ENCODE data around the gene TRABD2B.
"Not testable (repeated sequence)": the region's sequence is repeated elsewhere in the genome, so short reads cannot be mapped to it uniquely, and the experiment has no call there.

Gene TRABD2B

GRCh38 chr1:47963568-47964358 is 33.4 kb downstream of the TRABD2B start:
- DNase-seq: no peak

- DNase-seq: no peak
These were observed 34.3 kb downstream of the TRABD2B start for GRCh38 chr1:47962750-47963492.

DNA sequence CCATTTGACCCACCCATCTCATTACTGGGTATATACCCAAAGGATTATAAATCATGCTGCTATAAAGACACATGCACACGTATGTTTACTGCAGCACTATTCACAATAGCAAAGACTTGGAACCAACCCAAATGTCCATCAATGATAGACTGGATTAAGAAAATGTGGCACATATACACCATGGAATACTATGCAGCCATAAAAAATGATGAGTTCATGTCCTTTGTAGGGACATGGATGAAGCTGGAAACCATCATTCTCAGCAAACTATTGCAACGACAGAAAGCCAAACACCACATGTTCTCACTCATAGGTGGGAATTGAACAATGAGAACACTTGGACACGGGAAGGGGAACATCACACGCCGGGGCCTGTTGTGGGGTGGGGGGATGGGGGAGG is 35.4 kb downstream of the TRABD2B start:
- not testable (repeated sequence) for DNase-seq

DNA sequence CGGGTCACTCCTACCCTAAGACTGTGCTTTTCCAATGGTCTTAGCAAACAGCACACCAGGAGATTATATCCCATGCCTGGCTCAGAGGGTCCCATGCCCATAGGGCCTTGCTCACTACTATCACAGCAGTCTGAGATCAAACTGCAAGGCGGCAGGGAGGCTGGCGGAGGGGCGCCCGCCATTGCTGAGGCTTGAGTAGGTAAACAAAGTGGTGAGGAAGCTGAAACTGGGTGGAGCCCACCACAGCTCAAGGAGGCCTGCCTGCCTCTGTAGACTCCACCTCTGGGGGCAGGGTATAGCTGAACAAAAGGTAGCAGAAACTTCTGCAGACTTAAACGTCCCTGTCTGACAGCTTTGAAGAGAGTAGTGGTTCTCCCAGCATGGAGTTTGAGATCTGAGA is 40.7 kb downstream of the TRABD2B start:
- DNase-seq: not testable (repeated sequence)

DNA sequence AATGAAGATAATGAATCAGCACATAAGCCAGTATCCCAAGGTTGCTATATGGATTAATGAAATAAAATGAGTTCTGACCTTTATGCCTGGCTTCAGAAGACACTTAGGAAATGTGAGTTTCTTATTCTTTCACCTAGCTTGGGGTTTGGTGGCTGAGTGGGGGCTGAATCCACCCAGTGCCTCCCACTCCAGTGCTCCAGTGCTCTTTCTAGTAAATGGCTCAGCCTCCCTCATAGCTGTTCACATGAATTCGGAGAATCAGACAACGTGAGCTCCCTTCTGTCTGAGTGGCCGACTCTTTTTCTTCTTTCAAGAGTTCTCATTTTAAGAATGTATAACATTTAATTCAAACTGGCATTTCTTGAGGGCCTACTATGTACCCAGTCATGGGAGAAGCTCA is 43.5 kb downstream of the TRABD2B start:
- DNase-seq: no peak

GRCh38 chr1:47951545-47952235 is 45.5 kb downstream of the TRABD2B start:
- no peak for DNase-seq

DNA sequence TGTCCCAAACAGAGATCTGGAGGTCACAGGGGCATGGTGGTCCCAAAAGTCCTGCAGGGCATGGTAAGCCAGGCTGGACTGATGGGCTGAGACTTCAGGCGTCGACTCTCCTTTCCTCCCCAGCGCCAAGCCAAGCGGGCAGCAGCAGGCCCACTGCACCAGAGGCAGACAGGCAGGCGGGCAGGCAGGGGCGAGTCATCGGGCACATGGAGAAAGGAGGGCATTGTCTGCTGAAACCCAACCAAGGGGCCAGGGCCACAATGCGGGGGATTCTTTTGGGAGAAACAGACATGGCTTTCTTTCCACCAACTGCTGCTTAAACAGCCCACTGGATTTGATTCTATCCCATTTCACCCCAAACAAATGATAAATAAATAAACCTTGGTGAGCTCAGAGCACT is 46.2 kb downstream of the TRABD2B start:
- no peak for DNase-seq

- no peak for DNase-seq
These were observed 46.7 kb downstream of the TRABD2B start for GRCh38 chr1:47950471-47950870.

DNA sequence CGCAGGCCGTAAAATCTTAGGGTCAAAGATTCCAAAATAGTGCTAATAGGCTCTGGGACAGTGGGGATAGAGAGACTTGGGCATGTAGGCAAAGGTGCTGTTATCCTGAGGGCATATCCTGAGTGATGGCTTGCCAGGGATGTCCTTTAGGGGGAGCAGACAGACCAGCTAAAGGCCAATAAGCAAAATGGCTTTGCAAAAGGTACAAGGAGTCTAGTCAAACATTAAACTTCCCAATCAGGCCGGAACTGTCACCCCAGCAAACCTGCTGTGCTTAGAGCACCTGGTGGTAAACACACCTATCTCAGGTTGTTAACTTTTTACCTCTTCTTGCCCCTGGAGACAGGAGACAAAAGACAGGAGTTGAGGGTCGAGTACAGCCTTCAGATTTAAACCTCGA is 49.1 kb downstream of the TRABD2B start:
- DNase-seq: no peak

- DNase-seq: no peak
These were observed 49.7 kb downstream of the TRABD2B start for GRCh38 chr1:47947531-47947930.

DNA sequence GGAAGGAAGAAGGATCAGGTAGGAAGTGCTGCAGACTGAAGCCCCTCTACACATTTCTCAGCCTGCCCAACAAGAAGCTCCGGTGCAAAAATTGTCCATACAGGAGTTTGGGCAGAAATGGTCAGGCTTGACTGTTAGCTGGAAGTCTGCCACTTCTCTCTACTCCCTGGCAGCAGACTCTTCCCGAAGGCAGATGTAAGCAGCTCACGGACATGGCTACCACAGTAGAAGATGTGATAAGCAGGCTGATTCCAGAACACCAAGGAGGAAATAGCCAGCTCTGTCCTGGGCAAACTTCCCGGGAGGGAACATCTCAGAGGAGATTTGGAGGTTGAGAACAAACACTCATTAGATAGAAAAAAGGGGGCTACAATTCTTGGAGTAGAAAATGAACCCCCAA is 52.6 kb downstream of the TRABD2B start:
- no peak for DNase-seq

- DNase-seq: no peak
These were observed 55.0 kb downstream of the TRABD2B start for GRCh38 chr1:47942240-47942629.

GRCh38 chr1:47941609-47942239 is 55.5 kb downstream of the TRABD2B start:
- DNase-seq: no peak

DNA sequence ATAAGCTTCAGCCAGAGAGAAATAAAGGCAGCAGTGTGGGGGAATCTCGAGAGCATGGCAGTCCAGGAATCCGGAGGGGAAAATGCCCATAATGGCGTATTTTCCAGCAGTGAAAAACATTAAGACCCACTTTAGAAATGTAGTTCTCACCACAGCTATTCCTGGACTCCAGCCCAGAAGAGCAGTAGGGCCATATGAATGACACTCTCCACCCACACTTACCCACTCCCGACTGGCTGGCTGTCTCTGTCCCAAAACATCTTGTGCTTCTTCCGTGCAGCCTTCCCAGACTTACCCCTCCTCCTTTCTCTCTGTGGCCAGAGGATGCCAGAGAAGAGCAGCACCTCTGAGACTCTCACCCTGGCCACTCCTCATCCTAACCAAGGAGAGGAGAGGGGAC is 56.4 kb downstream of the TRABD2B start:
- DNase-seq: no peak

DNA sequence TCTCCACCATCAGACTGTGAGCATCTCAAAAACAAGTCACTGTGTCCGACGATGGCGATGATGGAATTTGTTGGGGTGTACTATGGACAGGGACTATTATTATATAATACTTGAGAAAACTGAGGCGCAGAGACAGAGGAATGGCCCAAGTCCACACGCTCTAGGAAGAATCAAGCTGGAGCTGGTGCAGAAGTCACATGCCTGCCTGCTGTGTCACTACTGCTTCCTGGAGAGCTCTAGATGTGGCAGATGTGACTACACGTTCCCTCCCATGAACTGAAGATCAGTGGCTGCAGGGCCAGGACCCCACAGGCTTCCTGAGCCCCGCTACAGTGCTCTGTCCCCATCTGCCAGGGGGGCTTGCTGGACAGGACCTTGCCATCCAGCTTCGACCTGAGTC is 56.9 kb downstream of the TRABD2B start:
- no peak for DNase-seq

DNA sequence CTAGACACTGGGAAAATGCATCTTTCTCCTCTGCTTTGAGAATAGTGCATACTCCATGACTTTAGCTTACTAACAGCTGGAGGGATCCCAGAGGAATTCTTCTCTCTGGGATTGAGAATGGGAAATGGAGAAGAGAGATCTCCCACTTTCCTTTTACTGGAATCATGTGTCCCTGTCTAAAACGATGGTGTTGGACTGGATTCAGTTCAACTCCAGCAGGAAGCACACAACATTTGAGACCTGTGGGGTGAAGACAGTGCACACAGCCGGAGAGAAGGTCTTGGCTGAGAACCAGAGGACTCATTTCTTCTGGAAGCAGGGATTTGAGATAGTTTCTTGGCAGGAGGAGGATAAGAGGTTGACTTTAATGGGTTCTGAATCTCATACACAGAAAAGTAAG is 58.7 kb downstream of the TRABD2B start:
- no peak for DNase-seq

DNA sequence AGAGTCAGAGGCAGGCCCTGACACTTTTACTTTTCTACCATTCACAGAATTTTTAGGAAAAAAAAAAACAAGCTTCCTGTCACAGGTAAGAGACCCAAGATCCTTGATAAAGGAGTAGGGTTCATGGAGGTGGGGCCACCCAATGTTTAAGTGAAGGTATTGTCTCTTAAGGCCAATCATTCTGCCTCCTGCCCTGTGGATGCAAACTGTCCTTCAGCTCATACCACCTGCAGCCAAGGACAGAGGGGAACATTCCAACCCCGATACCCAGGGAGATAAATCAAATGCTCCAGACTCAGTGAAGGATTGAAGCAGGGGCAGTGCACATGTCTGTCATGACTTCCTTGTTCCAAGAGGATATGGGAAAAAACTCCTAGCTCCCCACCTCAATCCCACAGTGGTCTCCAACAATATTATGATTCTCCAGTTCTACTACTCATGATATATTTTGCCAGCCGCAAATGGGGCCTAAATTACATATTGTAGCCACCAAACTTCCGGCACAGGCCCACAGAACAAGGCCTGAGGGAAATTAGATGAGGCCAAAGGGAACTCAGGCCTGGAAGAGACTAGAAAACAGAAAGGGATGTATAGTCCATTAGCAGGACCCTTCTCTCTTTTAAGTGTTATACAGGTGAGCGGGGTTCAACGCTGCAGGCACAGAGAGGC is 59.5 kb downstream of the TRABD2B start:
- no peak for DNase-seq

GRCh38 chr1:47936916-47937551 is 60.2 kb downstream of the TRABD2B start:
- no peak for DNase-seq

- DNase-seq: no peak
These were observed 61.3 kb downstream of the TRABD2B start for GRCh38 chr1:47935856-47936255.

DNA sequence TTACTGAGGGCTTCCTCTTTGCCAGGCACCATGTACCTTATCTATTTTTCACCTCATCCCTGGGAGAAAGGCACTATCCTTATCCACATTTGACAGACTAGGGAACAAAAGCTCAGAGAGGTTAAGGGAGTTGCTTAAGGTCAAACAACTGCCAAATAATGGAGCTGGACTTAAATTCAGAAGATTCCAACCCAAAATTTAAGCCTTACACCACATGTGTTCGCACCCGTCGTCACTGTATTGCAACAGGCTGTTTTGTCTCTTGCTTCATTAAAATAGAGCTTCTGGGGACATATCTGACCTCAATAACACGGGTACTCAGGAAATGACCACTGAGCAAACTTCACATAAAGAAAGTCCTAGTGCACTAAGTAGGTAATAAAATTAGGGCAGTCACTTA is 62.0 kb downstream of the TRABD2B start:
- no peak for DNase-seq

- no peak for DNase-seq
These were observed 62.9 kb downstream of the TRABD2B start for GRCh38 chr1:47934243-47934805.

- DNase-seq: no peak
These were observed 64.4 kb downstream of the TRABD2B start for GRCh38 chr1:47932743-47933142.

All from activated CD8-positive, alpha-beta memory T cell treated with anti-CD3 and anti-CD28 coated beads, Interleukin-2, amount 50 U/mL, for 48 hours (primary cell).